Esophagus muscularis mucosa (tissue), 4 donors: ENCODE results near the gene ZMIZ1. TPM values are rescaled to one million over a fixed set of nuclear protein-coding genes. Genes with fewer than 3 reads are reported as not detected.
"Not testable (repeated sequence)": the region's sequence is repeated elsewhere in the genome, so short reads cannot be mapped to it uniquely, and the experiment has no call there.

ENCODE experiments used
- DNase-seq: peaks from one replicate; pipeline ENCODE4 v3.0.0-alpha.2; 2017; ENCODE audit errors: extremely low spot score
- H3K27ac ChIP-seq, 4 donors: fragments of 200-600 bp; sonication (generic); replicated peaks in 1 of 4; 1 replicate in 3 of 4; 2 replicates in 1 of 4; pipeline ENCODE4 v1.5.1; 2016 to 2019; ENCODE audit warnings: mild to moderate bottlenecking in 1 of 4
- H3K27me3 ChIP-seq, 4 donors: fragments of 200-600 bp; sonication (generic); one replicate each; pipeline versions ENCODE4 v1.5.1 to v1.6.0; 2016 to 2019
- H3K36me3 ChIP-seq, 4 donors: fragments of 200-600 bp; sonication (generic); one replicate each; pipeline ENCODE4 v1.5.1; 2016 to 2019
- H3K4me1 ChIP-seq, 4 donors: fragments of 200-600 bp; sonication (generic); one replicate each; pipeline ENCODE4 v1.5.1; 2016 to 2019
- H3K4me3 ChIP-seq, 4 donors: fragments of 200-600 bp; sonication (generic); 1 replicate in 2 of 4; 2 replicates in 2 of 4; pipeline ENCODE4 v1.5.1; 2016 to 2019; ENCODE audit warnings: mild to moderate bottlenecking in 4 of 4, moderate library complexity in 1 of 4
- H3K9me3 ChIP-seq, 4 donors: fragments of 200-600 bp; sonication (generic); 1 replicate in 3 of 4; 2 replicates in 1 of 4; pipeline ENCODE4 v1.5.1; 2016 to 2019
- EP300 ChIP-seq: sonication (generic); formaldehyde crosslinking; IDR thresholded peaks from one replicate; pipeline ENCODE4 v1.6.1; 2017; ENCODE audit warnings: antibody characterized with exemption
- POLR2A ChIP-seq: fragments of 450-650 bp; IDR thresholded peaks from one replicate; pipeline ENCODE4 v1.6.1; 2017; ENCODE audit warnings: antibody characterized with exemption, moderate library complexity, mild to moderate bottlenecking, low read depth
- POLR2AphosphoS5 ChIP-seq, 2 donors: sonication (generic); formaldehyde crosslinking; IDR thresholded peaks; one replicate each; pipeline ENCODE4 v1.6.1; 2017; ENCODE audit warnings: antibody characterized with exemption in 2 of 2
- WGBS: methylation state at CpG from one replicate; pipeline ENCODE4 v1.1.5; 2018; 5-methylcytosine and 5-hydroxymethylcytosine counted together
- intact Hi-C: fragments of 100-400 bp; cut with DNase I; formaldehyde crosslinking; loops from one replicate; pipeline ENCODE4 v1.15.1; 2023
- total RNA-seq, 4 donors: library from RNA; depleted of rRNA; stranded (reverse); fragments of >200 nt; gene quantifications; one replicate each; pipeline versions ENCODE4 v1.1.0 to v1.2.1, GENCODE V29; 2016
- TF ChIP-seq, protein P1 (sequence below), 3 experiments: fragments of 200-600 bp in 2 of 3; fragments of 450-650 bp in 1 of 3; sonication (generic) in 2 of 3; IDR thresholded peaks; one replicate each; pipeline ENCODE4 v1.5.1; 2017 to 2019; ENCODE audit warnings: antibody characterized with exemption in 3 of 3, mild to moderate bottlenecking in 2 of 3, moderate library complexity in 1 of 3

The ZMIZ1 gene
- total RNA-seq, 4 donors from 2014 or later, result 48.7 to 87.2 (median 66.0) TPM

DNA sequence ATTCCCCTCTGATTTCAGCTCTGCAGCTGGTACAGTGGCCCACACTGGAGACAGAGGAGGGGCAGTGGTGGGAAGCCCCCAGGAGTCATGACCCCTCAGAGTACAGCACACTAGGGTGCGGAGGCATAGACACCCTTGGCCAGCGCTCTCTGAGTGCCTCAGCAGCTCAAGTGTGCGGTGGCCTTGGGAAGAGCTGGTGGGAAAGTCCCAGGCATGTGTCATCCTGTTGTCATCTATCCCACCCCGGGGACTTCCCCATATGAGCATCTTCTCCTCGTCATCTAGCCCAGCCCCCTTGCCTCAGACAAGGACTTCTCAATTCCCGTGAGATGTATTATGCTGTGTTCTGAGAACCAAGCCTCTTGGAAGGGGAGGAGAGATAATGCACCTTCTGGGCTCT is 262.9 kb downstream of the ZMIZ1 start:
- peaks cover 0 to 21% (median 5%) of the 10 kb centered on the region in 4 donors for H3K4me1 ChIP-seq
- no peaks in the 10 kb centered on the region for H3K27me3 ChIP-seq
- no peak overlapping the region for H3K27ac ChIP-seq
- H3K9me3 ChIP-seq, result no peaks in the 10 kb centered on the region
- H3K4me3 ChIP-seq, result no peak overlapping the region
- no peaks in the 10 kb centered on the region for H3K36me3 ChIP-seq
- no peak for DNase-seq
- TF ChIP-seq POLR2AphosphoS5 (IDR thresholded peaks at IDR 0.05) (no peak), POLR2A (no peak), EP300 (no peak)
- TF ChIP-seq, protein P1, sequence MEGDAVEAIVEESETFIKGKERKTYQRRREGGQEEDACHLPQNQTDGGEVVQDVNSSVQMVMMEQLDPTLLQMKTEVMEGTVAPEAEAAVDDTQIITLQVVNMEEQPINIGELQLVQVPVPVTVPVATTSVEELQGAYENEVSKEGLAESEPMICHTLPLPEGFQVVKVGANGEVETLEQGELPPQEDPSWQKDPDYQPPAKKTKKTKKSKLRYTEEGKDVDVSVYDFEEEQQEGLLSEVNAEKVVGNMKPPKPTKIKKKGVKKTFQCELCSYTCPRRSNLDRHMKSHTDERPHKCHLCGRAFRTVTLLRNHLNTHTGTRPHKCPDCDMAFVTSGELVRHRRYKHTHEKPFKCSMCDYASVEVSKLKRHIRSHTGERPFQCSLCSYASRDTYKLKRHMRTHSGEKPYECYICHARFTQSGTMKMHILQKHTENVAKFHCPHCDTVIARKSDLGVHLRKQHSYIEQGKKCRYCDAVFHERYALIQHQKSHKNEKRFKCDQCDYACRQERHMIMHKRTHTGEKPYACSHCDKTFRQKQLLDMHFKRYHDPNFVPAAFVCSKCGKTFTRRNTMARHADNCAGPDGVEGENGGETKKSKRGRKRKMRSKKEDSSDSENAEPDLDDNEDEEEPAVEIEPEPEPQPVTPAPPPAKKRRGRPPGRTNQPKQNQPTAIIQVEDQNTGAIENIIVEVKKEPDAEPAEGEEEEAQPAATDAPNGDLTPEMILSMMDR (IDR thresholded peaks at IDR 0.05), result no peak
- 50% methylated on average over 4 of the region's 6 CpGs for WGBS
- intact Hi-C loops, result no loop called here

DNA sequence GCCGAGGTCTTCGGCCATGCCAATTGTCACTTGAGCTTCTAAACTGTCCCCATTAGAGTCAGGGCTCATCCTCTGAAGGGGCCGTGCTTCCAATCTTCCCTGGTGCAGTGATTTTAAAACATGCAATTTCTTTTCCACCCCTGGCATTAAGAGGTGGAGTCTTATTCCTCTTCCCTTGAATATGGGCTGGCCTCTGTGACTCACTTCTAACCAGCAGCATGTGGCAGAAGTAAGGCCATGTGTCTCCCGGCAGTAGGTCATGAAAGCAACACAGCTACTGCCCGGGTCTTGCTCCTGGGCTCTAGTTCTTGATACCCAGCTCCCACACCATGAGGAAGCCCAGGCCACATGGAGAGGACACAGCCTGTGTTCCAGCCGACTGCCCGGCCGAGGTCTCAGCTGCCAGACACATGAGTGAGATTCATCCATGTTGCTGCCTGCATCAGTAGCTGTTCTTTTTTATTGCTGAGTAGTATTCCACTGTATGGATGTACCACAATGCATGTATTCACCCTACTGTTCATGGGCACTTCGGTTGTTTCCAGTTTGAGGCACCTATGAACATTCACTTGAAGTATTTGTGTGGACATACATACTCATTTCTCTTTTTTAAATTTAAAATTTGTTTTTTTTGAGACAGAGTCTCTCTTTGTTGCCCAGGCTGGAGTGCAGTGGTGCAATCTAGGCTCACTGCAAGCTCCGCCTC is 264.0 kb downstream of the ZMIZ1 start:
- H3K4me1 ChIP-seq, result peaks cover 0 to 26% (median 7%) of the 10 kb centered on the region in 4 donors
- H3K4me3 ChIP-seq, H3K27ac ChIP-seq, H3K9me3 ChIP-seq, H3K36me3 ChIP-seq, intact Hi-C loops, DNase-seq, H3K27me3 ChIP-seq: not testable (repeated sequence)
- WGBS, result 94% methylated on average over 2 of the region's 10 CpGs

DNA sequence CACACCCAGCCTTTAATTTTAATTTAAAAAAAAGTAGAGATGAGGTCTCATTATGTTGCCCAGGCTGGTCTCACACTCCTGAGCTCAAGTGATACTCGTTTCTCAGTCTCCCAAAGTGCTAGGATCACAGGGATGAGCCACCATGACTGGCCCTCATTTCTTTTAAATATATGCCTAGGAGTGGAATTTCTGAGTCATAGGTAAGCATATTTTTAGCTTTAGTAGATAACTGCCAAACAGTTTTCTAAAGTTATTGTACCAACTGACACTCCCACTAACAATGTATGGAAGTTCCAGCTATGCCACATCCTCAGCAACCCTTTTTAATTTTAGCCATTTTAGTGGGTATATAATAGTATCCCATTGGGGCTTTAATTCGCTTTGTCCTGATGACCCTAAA is 264.7 kb downstream of the ZMIZ1 start:
- intact Hi-C loops, result no loop called here
- Histone ChIP-seq H3K36me3 (no peaks in the 10 kb centered on the region), H3K4me3 (no peak overlapping the region), H3K27me3 (no peaks in the 10 kb centered on the region), H3K27ac (no peak overlapping the region), H3K9me3 (no peaks in the 10 kb centered on the region), H3K4me1 (peaks cover 0 to 26% (median 7%) of the 10 kb centered on the region in 4 donors)
- DNase-seq, result no peak
- 92% methylated on average over 2 of the region's 2 CpGs for WGBS
- TF ChIP-seq, protein P1 (IDR thresholded peaks at IDR 0.05), result no peak
- no peak for TF ChIP-seq EP300
- TF ChIP-seq POLR2A, result no peak
- no peak for TF ChIP-seq POLR2AphosphoS5 (IDR thresholded peaks at IDR 0.05)

DNA sequence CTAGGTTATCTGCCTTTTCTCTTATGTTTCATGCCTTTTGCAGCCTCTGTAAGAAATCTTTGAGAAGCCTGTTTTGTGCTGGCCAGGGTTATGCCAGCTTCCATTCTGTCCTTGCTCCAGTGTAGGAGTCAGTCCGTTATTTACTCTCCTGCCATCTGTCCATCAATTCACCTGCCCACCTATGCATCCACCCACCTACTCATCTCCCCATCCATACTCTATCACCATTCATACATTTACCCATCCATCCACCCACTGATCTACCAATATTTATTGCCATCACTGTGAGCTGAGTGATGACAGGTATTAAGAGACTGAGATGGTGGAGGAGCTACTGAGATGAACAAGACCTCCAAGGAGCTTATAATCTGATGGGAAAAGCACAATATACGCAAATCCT is 265.8 kb downstream of the ZMIZ1 start:
- Histone ChIP-seq H3K27me3 (no peaks in the 10 kb centered on the region), H3K9me3 (no peaks in the 10 kb centered on the region), H3K27ac (no peak overlapping the region), H3K4me1 (peaks cover 0 to 26% (median 7%) of the 10 kb centered on the region in 4 donors), H3K36me3 (no peaks in the 10 kb centered on the region), H3K4me3 (no peak overlapping the region)
- TF ChIP-seq POLR2A (no peak), EP300 (no peak), POLR2AphosphoS5 (IDR thresholded peaks at IDR 0.05) (no peak)
- TF ChIP-seq, protein P1 (IDR thresholded peaks at IDR 0.05), result no peak
- WGBS, result 93% methylated on average over 2 of the region's 2 CpGs
- intact Hi-C loops, result no loop called here
- DNase-seq, result no peak

DNA sequence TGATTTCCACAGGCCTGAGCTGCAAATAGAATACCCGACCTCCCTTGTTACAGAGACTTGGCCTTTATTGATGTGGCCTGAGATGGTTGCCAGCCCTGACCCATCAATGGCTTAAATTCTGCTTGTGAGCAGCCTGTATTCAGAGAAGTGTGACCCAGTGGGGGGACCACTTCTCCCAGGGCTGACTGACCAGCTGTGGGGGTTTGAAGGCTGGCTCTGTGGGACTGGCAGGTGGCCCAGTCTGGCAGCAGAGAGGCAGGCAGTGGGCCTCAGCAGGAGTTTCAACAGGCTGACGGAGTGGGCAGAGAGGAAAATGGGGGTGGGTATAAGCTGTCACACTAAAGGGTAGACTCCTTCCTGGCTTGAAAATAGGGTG is 266.3 kb downstream of the ZMIZ1 start:
- no peaks in the 10 kb centered on the region for H3K9me3 ChIP-seq
- H3K4me1 ChIP-seq, result peaks cover 0 to 26% (median 7%) of the 10 kb centered on the region in 4 donors
- intact Hi-C loops, result no loop called here
- TF ChIP-seq POLR2A, result no peak
- TF ChIP-seq, protein P1 (IDR thresholded peaks at IDR 0.05), result no peak
- TF ChIP-seq POLR2AphosphoS5 (IDR thresholded peaks at IDR 0.05), result no peak
- no peak for TF ChIP-seq EP300
- no peak for DNase-seq
- H3K27me3 ChIP-seq, result no peaks in the 10 kb centered on the region
- H3K27ac ChIP-seq, result no peak overlapping the region
- H3K4me3 ChIP-seq, result no peak overlapping the region
- H3K36me3 ChIP-seq, result no peaks in the 10 kb centered on the region
- 90% methylated on average over 2 of the region's 2 CpGs for WGBS
